Measurements from ENCODE around the gene DNAJC1.

Gene DNAJC1

DNA sequence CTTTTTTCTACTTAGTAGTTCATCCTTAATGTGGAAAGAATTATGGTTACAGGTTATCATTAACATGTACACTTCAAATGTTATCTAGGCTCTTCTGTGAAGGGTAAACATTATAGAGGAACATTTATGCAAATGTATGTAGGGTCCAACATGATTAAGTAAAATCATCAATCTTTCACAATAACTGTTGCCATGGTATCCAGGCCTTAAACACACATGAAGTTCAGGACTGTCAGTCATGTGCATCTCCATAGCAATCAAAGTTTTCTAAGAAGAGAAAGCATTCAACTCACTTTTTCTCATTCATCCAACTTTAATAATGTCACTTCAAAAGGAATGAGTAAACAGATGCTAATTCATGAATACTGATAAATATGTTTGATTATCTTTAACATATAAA, 83.6 kb downstream of the DNAJC1 start:
- Mint-ChIP-seq H3K27ac (no peak overlapping the region), H3K4me3 (no peak overlapping the region), H3K9me3 (no peaks in the 10 kb centered on the region), H3K27me3 (ENCODE audit: low read depth, poor library complexity) (peaks cover 3% of the 10 kb centered on the region), H3K36me3 (ENCODE audit: low read depth) (peaks cover 5% of the 10 kb centered on the region), H3K4me1 (peaks cover 7% of the 10 kb centered on the region)
- no peak for TF ChIP-seq CTCF (IDR thresholded peaks at IDR 0.05)
- no peak for DNase-seq

DNA sequence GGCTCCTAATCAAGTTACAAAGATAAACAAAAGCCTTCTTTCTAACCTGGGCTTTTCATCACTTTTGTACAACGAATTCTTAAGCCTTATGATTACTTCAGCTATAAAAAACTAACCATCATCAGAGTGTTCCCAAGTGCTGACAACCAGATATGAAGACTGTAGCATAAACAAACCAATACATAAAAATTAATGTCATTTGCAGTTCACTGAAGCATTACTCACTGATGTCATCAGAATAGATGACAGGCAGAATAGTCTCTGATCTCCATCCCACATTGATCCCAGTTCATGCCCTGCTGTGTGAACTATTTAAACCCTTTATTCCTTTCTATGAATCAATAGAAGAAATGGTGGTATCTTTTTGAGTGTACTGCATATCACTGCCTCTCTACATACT, 84.4 kb downstream of the DNAJC1 start:
- Mint-ChIP-seq H3K4me1 (peaks cover 7% of the 10 kb centered on the region), H3K27ac (no peak overlapping the region), H3K27me3 (ENCODE audit: low read depth, poor library complexity) (peaks cover 3% of the 10 kb centered on the region), H3K9me3 (no peaks in the 10 kb centered on the region), H3K36me3 (ENCODE audit: low read depth) (peaks cover 5% of the 10 kb centered on the region), H3K4me3 (no peak overlapping the region)
- no peak for DNase-seq
- TF ChIP-seq CTCF (IDR thresholded peaks at IDR 0.05): no peak

DNA sequence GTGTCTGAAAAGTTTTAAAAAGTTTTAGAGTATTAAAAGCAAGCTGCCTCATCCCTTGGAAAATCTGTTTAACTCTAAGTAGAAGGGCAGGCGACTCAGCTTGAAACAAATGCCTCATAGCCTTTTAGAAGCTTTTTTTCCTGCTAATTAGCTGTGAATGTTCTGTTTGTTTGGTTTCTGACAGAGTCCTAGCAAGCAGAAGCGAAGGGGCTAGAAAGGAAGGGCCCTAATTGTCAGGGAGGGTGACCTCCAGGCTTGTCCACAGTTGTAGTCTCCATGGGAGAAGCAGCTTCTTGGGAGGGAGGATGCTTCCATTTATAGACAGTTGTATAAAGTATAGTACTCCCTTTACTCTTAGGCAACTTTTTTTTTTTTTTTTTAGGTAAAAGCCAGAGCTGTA, 90.9 kb downstream of the DNAJC1 start:
- Mint-ChIP-seq H3K27me3 (ENCODE audit: low read depth, poor library complexity) (peaks cover 3% of the 10 kb centered on the region), H3K4me1 (peaks cover 24% of the 10 kb centered on the region), H3K27ac (peak overlapping the region; percentile 25), H3K4me3 (no peak overlapping the region), H3K36me3 (ENCODE audit: low read depth) (peaks cover 15% of the 10 kb centered on the region), H3K9me3 (no peaks in the 10 kb centered on the region)
- TF ChIP-seq CTCF (IDR thresholded peaks at IDR 0.05): no peak
- DNase-seq: no peak

DNA sequence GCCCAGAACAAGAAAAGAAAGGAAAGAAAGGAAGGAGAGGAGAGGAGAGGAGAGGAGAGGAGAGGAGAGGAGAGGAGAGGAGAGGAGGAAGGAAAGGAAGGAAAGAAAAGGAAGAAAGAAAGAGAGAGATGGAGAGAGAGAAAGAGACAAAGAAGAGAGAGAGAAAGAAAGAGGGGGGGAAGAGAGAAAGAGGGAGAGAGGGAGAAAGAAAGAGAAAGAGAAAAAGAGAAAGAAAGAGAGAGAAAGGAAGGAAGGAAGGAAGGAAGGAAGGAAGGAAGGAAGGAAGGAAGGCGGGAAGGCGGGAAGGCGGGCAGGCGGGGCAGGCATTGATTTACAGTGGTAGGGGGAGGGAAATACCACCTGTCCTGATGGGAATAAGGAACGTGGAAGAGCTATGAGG, 92.7 kb downstream of the DNAJC1 start:
- H3K27me3 Mint-ChIP-seq (ENCODE audit: low read depth, poor library complexity): no peaks in the 10 kb centered on the region

DNA sequence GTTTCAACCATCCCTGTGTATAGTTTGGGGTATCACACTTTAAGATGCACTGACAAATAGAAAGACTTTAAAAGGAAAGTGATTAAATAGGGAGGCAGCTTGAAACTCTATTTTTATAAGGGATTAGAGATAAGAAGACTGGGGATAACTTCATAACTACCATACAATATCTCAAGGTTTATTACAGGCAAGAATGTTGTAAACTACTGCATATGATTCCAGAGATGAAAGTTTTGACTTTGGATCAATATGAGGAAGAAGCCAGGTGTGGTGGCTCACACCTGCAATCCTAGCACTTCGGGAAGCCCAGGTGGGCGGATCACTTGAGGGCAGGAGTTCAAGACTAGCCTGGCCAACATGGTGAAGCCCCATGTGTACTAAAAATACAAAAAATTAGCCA, 96.1 kb downstream of the DNAJC1 start:
- no peaks in the 10 kb centered on the region for H3K27me3 Mint-ChIP-seq (ENCODE audit: low read depth, poor library complexity)
- no peaks in the 10 kb centered on the region for H3K9me3 Mint-ChIP-seq
- peaks cover 8% of the 10 kb centered on the region for H3K4me1 Mint-ChIP-seq
- TF ChIP-seq CTCF (IDR thresholded peaks at IDR 0.05): no peak
- H3K4me3 Mint-ChIP-seq: no peak overlapping the region
- no peak overlapping the region for H3K27ac Mint-ChIP-seq
- peaks cover 25% of the 10 kb centered on the region for H3K36me3 Mint-ChIP-seq (ENCODE audit: low read depth)
- no peak for DNase-seq

More for the DNA sequence above, 92.7 kb downstream of the DNAJC1 start:
- no peak for DNase-seq
- no peaks in the 10 kb centered on the region for H3K9me3 Mint-ChIP-seq
- H3K36me3 Mint-ChIP-seq (ENCODE audit: low read depth): peaks cover 11% of the 10 kb centered on the region
- peaks cover 24% of the 10 kb centered on the region for H3K4me1 Mint-ChIP-seq
- H3K4me3 Mint-ChIP-seq: no peak overlapping the region
- H3K27ac Mint-ChIP-seq: no peak overlapping the region
- TF ChIP-seq CTCF (IDR thresholded peaks at IDR 0.05): no peak

DNA sequence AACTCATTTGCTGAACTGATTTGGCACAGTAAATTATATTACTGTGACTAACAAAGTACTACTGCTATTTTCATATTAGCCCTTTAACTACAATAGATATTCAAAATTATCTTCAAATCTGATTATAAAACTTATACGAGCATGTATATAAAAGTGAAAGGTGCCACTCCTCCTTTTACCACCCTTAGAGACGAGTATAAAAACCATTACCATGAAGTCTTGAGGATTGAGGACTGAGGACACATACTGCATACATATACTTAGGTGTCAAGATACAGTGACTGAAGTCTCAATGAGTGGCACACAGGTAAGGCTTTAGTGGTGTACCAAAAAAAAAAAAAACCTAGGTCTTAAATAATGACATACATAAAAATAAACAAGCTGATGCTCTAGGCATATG, 98.6 kb downstream of the DNAJC1 start:
- H3K4me3 Mint-ChIP-seq: no peak overlapping the region
- H3K4me1 Mint-ChIP-seq: no peaks in the 10 kb centered on the region
- no peaks in the 10 kb centered on the region for H3K9me3 Mint-ChIP-seq
- peaks cover 3% of the 10 kb centered on the region for H3K27me3 Mint-ChIP-seq (ENCODE audit: low read depth, poor library complexity)
- TF ChIP-seq CTCF (IDR thresholded peaks at IDR 0.05): no peak
- H3K36me3 Mint-ChIP-seq (ENCODE audit: low read depth): peaks cover 22% of the 10 kb centered on the region
- H3K27ac Mint-ChIP-seq: no peak overlapping the region
- DNase-seq: no peak
